ENCODE measurements around the gene LYSMD2.

LYSMD2 gene

GRCh38 chr15:51754267-51754666, 16.8 kb upstream of the LYSMD2 start:
- DNase-seq (ENCODE audit: low read depth) = no peak

GRCh38 chr15:51752888-51753287, 15.4 kb upstream of the LYSMD2 start:
- H3K4me3 ChIP-seq (ENCODE audit: low read depth, low read length) = no peak overlapping the region
- DNase-seq (ENCODE audit: low read depth) = no peak

More at GRCh38 chr15:51754267-51754666, 16.8 kb upstream of the LYSMD2 start:
- no peak overlapping the region for H3K4me3 ChIP-seq (ENCODE audit: low read depth, low read length)

GRCh38 chr15:51751697-51752683, 14.5 kb upstream of the LYSMD2 start:
- peak overlapping the region; percentile 63 for H3K4me3 ChIP-seq (ENCODE audit: low read depth, low read length)
- DNase-seq (ENCODE audit: low read depth) = no peak

- H3K4me3 ChIP-seq (ENCODE audit: low read depth, low read length) = peak within 1 kb of the TSS; percentile 63
- no peak for DNase-seq (ENCODE audit: low read depth)
Measured at GRCh38 chr15:51750792-51751696, 13.6 kb upstream of the LYSMD2 start, which contains the start of gene TMOD2. TMOD2 (plus strand) TSS chr15:51751597; CDS start chr15:51766442, 14,845 bp downstream.

- H3K4me3 ChIP-seq (ENCODE audit: low read depth, low read length) = no peak overlapping the region
- no peak for DNase-seq (ENCODE audit: low read depth)
Measured at GRCh38 chr15:51750186-51750585, 12.7 kb upstream of the LYSMD2 start.

- H3K4me3 ChIP-seq (ENCODE audit: low read depth, low read length) = no peak overlapping the region
- no peak for DNase-seq (ENCODE audit: low read depth)
Measured at GRCh38 chr15:51749307-51749706, 11.9 kb upstream of the LYSMD2 start.

- H3K4me3 ChIP-seq (ENCODE audit: low read depth, low read length) = no peak overlapping the region
Measured at GRCh38 chr15:51739061-51739712, 1.7 kb upstream of the LYSMD2 start.

GRCh38 chr15:51738553-51738952, 1.1 kb upstream of the LYSMD2 start:
- H3K4me3 ChIP-seq (ENCODE audit: low read depth, low read length) = no peak overlapping the region
- DNase-seq (ENCODE audit: low read depth) = no peak

More at GRCh38 chr15:51739061-51739712, 1.7 kb upstream of the LYSMD2 start:
- DNase-seq (ENCODE audit: low read depth) = no peak

GRCh38 chr15:51736751-51737521, 519 bp downstream of the LYSMD2 start:
- no peak for DNase-seq (ENCODE audit: low read depth)
- peak overlapping the region; percentile 60 for H3K4me3 ChIP-seq (ENCODE audit: low read depth, low read length)

- DNase-seq (ENCODE audit: low read depth) = no peak
- H3K4me3 ChIP-seq (ENCODE audit: low read depth, low read length) = no peak overlapping the region
Measured at GRCh38 chr15:51736069-51736468, 1.4 kb downstream of the LYSMD2 start.

- H3K4me3 ChIP-seq (ENCODE audit: low read depth, low read length) = no peak overlapping the region
- DNase-seq (ENCODE audit: low read depth) = no peak
Measured at GRCh38 chr15:51735228-51736010, 2.0 kb downstream of the LYSMD2 start.

- H3K4me3 ChIP-seq (ENCODE audit: low read depth, low read length) = no peak overlapping the region
- DNase-seq (ENCODE audit: low read depth) = no peak
Measured at GRCh38 chr15:51732646-51733045, 4.8 kb downstream of the LYSMD2 start.

GRCh38 chr15:51731549-51732267, 5.7 kb downstream of the LYSMD2 start:
- peak; percentile 57 for DNase-seq (ENCODE audit: low read depth)
- H3K4me3 ChIP-seq (ENCODE audit: low read depth, low read length) = no peak overlapping the region

- no peak overlapping the region for H3K4me3 ChIP-seq (ENCODE audit: low read depth, low read length)
- no peak for DNase-seq (ENCODE audit: low read depth)
Measured at GRCh38 chr15:51727141-51727897, 10.1 kb downstream of the LYSMD2 start.

GRCh38 chr15:51726302-51727073, 11.0 kb downstream of the LYSMD2 start:
- peak; percentile 63 for DNase-seq (ENCODE audit: low read depth)
- H3K4me3 ChIP-seq (ENCODE audit: low read depth, low read length) = no peak overlapping the region

GRCh38 chr15:51724673-51725072, 12.8 kb downstream of the LYSMD2 start:
- no peak overlapping the region for H3K4me3 ChIP-seq (ENCODE audit: low read depth, low read length)
- DNase-seq (ENCODE audit: low read depth) = no peak
